ENCODE results near the gene SCUBE2.

The SCUBE2 gene

GRCh38 chr11:8971196-8971923 is 120.0 kb downstream of the SCUBE2 start:
- no peak for DNase-seq (ENCODE audit: low read depth in 1 of 2, low spot score in 1 of 2)
